HG03039 (cell line): ENCODE measurements around the gene PCDH9.
"Not testable (repeated sequence)": the region's sequence is repeated elsewhere in the genome, so short reads cannot be mapped to it uniquely, and the experiment has no call there.

Experiments
- ATAC-seq: cut with Tn5 transposase; IDR thresholded peaks from one replicate; pipeline ENCODE4 v1.9.1; 2021; ENCODE audit warnings: mild to moderate bottlenecking, moderate library complexity; ENCODE audit not compliant: unreplicated experiment

Gene PCDH9

DNA sequence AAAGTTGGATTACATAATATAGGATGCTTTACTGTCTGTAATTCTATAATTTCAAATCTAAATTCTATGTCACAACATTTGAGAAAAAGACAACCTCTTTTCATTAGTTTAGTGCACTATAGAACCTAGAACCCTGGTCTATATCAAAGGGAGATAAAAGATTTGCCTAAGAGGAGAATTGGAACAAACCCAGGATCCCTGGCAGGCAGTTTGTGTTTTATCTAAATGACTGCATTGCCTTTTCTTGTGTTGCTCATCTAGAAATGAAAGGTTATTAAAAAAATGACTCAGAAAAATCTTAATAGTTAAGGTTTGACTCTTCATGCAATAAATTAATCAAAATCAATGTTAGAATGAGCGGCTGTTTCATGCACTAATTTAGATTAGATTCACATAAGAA lies 96.7 kb downstream of the PCDH9 start:
- no peak for ATAC-seq

DNA sequence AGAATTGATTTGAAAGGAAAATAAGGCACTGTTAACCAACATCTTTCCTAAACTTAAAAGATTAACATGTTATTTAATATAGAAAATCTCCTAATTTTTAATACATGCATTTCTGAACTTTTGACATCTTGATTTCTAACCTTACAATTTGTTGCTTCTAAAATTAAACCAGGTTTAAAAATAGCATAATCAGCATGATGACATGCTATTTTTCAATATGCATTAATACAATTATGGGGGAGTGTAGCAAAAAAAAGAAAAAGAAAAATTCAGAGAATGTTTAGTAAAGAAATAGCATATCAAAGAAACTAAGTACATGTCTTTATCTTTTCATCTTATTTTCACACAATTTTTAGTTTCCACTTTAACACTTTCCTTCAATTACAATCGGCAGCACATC lies 98.7 kb downstream of the PCDH9 start:
- ATAC-seq, result no peak

DNA sequence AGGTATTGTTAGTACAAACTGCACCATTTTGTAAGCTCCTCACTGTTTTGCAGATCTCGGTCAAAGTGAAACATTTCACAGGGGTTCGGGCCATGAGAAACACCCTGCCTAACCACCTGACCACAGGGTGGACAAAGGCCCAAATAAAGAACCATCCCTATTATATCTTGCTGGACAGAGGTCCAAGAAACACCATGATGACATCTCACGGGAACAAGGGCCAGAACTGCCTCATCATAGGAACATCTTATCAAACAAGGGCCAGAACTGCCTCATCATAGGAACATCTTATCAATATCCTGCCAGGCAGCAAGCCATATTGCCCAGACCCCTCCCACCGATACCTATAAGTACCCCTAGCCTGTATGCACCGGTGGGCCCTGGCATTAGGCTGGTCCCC lies 99.7 kb downstream of the PCDH9 start:
- no peak for ATAC-seq

DNA sequence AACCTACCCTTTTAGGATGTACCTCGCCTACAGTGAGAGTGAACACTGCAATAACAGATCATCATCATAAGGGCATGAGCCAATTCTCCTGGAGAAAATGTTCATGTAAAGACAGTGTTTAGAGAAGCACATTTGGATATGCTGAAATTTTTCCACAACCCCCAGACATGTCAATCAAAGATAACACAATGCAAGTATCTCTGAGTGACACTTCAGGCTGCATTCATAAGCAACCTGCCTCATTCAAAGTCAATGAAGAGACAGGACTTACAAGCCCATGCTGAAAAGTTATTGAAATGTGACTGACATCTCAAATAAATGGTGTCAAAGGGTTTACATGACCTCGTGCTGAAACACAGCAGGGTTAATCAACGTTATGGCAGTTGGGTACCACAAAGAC lies 102.0 kb downstream of the PCDH9 start:
- ATAC-seq, result no peak

DNA sequence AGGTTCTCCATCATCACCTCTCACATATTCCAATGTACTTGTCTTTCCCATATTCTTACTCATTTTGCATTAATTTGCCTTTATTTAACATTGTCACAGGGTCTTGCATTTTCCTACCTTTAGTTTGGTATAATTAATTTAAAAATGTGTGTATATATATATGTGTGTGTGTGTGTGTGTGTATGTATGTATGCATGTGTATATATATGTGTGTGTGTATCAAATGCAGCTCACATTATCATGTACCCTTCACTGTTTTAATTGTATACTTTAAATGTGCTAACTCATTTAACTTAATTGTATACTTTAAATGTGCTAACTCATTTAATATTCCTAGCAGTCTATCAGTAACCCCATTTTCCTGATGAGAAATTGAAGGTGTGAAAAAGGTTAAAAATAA lies 104.5 kb downstream of the PCDH9 start:
- no peak for ATAC-seq

DNA sequence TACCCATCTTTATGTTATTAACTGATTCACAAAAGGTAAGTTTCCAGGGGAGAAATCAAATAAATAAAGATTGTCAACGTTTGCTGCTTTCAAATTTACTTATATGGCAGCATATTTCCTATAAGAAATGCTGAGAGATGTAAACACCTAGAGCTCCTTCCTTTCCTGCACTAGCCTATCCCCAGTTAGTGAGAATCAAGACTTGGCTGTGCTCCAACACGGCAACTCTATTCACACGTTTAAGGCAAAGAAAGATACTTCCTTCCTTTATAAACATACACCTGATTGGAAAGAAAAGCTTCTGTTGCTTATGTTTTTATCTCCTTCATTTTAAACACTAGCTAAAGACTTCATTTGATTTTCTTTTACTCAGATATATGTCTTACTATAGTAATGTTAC lies 107.0 kb downstream of the PCDH9 start:
- ATAC-seq, result no peak

DNA sequence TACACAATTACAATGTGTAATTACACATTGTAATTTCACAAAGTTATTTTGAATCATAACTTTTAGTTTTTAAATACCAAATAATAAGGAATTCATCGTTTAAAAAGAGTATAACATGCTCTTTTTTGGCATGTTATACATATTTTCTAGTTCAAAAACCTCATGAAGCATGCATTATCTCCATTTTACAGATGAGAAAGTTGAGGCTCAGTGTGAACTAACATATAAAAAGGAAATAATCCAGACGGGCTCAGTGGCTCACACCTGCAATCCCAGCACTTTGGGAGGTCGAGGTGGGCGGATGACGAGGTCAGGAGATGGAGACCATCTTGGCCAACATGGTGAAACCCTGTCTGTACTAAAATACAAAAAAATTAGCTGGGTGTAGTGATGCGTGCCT lies 107.9 kb downstream of the PCDH9 start:
- no peak for ATAC-seq

DNA sequence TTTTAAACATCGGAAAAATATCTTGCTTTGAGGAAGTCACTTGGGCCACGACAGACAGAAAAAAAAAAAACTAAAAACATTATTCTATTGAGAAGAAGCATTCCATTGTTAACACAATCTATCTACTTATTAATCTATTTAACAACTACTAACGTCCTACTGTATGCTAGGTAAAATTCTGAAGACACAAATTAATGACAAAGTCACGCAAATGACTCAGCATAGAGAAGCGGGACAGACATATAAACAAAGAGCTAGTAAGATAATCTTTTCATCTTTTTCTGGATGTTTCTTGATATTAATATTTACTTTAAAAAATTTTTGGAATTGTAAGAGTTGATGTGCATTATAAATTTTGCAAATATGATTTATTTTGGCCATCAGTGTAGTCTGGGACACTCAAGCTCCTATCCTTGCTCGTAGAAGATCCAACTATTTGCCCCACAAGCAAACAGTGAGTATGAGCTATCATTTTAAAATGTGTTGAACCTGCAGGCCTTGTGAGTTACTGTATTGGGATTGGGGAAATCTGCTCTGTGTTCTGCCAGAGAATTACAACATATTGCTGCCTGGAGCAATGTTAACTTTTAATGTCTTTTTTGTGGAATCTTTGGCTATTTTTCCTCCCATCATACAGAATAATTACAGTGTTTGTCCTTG lies 109.1 kb downstream of the PCDH9 start:
- no peak for ATAC-seq

DNA sequence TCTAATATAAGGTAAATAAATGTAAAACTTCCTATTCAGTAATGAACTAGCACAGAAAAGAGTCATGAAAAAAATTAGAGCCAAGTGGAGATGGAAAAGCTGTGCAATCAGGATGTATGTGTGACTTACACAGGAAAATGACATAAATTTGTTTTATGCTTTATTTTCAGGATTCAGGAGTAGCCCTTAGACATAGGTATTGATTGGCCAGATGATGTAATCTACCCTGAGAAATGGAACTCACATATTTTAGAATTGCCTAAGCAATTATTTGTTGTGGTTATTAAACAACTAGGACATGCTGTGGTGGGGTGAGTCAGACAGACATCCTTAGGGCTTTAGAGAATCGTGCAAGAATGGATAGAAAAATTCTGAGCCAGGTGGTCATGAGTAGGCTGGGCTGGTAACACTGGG lies 110.6 kb downstream of the PCDH9 start:
- no peak for ATAC-seq

DNA sequence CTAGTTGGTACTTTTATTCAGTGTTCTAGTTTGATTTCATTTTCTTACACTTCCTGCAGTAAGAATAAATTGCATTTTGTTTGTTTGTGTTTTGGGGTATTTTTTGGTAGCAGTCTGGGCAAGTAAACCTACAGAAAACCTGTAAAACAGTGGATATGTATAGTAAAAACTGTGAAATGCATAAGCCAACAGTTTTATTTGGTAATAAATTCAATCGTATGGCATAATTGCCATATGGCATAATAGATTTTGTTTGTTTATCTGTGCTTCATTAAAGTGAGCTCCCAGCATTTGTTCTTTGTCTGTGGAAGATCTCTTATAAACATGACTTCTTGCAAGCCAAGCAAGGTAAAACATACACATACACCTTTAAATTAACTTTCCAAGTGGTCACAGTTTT lies 111.9 kb downstream of the PCDH9 start:
- no peak for ATAC-seq

DNA sequence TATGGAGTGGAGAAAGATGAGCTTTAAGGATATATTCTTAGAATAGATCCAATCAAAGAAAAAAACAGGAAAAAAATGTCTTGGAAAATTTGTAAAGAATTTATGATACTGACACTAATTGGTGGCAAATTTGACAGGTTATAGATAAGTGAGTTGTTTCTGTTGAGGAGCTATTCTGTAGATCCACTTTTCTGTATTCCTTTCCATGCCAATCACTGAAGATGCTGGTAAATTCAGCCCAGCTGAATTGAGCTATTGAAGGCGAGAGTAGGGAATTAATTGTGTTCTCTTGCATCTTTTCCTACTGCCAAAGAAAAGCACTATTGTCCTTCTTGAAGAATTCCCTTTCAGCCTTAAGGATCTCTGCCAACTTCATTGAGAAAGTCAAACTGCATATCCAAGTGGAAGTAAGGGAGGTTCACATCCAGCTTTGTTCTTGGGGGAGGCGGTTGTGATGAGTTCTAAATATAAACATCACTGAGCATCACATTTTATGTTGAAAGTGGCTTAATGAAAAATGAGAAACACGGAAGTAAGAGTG lies 113.1 kb downstream of the PCDH9 start:
- no peak for ATAC-seq

DNA sequence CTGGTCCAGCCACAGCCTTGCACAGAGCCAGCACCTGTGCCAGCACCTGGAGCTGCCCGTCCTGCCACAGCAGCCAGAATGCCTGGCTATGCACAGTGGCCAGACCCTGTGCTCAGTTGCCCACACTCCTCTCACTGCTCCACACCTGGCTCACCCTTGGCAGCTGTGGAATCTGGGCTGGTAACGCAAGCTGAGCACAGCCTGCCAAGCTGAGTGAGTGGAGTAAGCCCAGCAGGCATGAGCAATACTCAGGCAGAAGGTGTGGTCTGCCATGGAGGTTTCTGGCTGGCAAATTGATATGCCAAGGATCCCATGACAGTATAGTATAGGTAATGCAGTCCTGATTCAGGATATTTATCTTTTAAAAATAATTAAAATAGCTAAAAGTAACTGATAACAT lies 122.2 kb downstream of the PCDH9 start:
- ATAC-seq, result no peak

DNA sequence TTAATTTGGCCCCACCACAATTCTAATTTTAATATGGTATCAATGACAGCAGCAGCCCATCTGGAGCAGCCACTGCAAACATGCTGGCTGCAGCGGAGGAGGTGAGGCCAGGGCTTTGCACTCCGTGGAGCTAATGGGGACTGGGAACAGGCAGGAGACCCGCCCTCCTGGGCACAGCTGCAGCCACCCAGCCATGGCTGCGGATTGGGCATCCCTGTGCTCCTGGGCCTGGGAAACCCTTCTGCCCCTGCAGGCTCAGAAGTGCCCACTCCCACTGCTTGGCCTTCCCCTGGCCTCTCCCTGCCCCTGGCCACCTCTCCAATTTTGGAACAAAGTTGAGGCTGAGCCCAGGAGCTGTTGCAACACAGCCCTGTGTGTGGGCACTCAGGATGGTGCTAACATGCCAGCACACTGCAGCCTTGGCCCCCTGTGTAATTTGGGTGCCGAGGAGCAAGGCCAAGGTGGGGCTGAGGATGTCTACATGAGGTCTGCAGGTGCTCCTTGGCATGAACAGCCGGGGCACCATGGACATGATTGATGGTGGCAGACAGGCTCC lies 123.6 kb downstream of the PCDH9 start:
- no peak for ATAC-seq

DNA sequence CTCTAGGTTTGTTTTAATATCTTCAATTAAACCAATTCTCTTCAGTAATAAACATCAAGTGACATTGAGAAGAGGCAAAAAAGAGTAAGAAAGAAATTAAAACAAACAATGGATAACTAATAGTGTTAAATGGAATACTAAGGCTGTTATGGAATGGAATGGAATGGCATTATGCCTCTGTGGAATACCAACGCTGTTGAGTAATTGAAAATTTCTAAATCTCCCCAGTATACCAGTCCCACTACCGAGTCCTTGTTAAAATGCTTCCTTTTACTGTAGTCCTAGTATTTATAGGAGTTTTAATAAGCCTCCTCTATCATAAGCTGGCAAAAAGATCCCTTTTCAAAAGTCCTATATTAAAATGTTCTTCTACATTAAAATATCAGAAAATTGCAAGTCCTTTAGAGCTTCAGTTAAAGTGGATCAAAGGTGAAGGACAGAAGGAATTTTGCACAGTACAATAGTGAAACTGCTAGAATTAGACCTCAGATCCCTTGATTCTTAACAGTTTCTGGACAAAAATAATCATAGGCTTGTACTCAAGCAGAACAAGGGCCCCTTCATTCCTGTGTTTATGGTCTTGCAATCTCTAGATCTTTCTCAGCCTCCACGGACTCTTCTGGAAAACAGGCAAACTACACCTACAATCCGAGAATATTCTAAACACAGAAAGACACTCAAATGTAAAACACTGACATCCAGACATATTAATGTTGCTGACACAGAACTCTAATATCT lies 128.2 kb downstream of the PCDH9 start:
- ATAC-seq, result no peak

DNA sequence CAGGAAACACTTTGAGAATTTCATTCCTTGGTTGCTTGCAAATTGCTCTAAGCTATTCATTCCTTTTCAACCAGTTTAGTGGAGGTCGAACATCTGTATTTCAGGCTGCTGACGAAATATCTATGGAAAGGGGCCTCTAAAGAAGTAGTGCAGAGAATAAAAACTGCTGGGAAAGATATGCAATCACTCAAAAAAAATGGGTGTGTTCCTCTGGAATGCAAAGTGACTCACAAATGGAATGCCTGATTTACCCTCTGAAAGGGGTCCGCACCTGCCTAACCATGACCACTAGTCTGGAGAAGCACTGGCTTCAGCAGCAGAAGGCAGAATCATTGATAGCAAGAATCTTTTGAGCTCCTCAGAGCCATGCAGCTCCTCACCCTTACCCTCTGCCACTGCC lies 129.4 kb downstream of the PCDH9 start:
- no peak for ATAC-seq

DNA sequence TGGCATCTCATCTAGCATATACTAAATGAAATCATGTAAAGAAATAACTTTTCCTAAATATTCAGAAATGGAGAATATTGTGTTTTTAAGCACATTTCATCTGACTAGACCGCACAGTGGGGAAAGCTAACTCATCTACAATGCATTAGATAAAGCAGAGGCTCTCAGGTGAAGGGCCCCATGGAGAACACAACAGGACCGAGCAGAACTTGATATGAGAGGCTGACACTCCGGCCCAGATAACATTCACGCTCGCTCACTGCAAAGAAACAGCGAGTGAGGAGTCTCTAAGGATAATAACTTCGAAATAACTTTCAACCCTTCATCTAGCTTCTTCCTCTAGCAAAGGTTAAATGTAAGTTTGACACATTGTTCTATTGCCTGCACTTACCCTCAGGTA lies 130.6 kb downstream of the PCDH9 start:
- ATAC-seq, result no peak

DNA sequence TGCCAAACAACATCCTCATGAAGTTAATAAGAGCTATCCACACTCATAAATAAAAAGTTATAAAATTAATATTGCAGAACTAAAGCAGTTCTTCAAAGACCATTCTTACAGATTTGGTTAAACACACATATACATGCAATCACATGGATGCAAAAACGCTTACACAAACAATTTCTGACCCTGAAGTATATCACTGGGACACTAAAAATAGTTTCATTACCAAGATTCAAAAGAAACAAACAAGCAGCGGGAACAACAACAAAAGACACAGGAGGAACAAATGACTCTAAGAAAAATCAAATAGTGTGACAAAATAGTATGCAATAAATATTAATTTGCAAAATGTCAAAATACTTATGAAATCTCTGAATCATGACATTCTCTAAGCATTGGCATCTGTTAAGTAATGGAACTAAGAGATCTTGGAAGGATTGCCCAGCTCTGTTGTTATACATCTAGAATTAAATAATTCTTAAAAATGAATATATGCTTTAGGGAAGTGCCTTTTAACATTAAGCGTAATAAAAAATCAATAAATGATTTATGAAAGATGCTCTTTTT lies 132.2 kb downstream of the PCDH9 start:
- no peak for ATAC-seq

DNA sequence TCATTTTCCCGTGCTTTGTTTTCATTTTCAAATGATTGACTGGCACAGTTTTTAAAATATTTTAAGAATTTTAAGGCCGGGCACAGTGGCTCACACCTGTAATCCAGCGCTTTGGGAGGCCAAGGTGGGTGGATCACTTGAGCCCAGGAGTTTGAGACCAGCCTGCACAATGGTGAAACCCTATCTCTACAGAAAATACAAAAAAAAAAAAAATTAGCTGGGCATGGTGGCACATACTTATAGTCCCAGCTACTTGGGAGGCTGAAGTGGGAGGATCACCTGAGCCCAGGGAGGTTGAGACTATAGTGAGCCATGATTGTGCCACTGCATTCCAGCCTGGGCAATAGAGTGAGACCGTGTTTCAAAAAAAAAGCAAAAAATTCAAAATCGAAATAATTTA lies 133.2 kb downstream of the PCDH9 start:
- not testable (repeated sequence) for ATAC-seq

DNA sequence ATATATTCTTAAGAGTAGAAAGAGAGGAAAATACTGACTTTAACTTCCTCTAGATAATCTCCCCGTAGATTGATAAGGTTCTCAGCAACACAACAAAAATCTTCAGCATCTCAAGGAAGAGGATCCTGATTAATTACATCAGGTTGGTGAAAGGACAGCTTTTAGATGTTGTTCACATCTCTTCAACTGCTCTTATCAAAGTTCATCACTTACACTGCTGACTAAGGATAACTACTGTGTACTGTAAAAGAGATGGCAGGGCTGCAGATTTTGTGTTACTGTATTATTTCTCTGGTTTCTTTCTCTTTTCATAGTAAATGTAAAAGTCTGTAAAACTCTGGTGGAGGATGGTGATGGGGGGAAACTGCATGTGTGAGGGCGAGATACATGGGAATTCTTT lies 133.7 kb downstream of the PCDH9 start:
- ATAC-seq, result no peak

DNA sequence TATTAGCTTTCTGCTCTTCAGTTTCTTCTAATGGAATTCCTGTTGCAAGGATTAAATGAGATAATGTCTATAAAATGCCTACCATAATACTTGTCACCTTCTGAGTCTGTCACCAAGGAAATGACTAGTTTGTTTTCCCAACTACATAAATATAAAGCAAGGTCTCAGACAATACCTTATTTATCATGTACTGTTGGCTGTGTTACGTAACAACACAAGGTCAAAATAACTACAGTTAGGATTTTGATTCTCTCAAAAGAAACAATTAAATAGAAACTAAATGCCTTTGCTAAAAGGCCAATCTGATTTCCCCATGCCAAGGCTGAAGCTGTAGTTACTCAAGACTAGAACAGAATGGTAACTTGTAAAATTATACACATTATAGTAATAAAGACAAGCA lies 134.5 kb downstream of the PCDH9 start:
- no peak for ATAC-seq

DNA sequence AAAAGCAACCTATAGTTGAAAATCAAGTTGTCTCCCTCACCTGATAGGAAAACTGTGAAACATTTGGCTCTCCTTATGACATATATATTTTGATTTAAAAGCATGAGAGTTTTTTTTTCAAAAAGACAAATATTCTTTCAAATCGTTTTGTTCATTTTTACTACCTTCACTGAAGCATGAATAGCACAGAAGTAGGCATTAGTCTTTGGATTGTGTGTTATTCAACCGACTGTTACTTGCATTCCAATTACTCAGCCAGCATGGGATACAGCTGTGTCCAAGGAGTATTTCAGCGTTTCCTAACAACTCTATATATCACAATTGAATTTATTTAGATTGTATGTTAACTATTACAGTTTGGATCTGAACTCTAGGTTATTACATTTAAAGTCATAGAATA lies 135.2 kb downstream of the PCDH9 start:
- no peak for ATAC-seq

DNA sequence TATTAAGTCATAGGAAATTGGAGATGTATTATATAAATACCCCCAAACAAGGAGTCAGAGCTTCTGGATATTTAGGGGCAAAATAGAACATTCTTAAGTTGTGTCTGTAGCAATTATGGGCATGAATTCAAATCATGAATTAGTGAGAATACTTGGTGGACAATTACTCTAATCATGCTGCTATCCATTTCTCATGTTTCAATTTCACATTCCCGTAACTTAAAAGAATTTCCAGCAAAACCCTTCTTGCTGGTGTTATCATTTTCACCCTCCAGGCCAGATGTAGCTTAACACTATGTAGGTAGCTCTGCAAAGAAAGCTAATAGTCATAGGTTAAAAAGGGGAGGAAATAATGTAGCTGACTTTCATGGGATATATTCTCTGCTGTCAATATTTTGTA lies 136.1 kb downstream of the PCDH9 start:
- ATAC-seq, result no peak
